CD14-positive monocyte (primary cell): Measurements from ENCODE around the gene TMEM109. TPM values are rescaled to one million over a fixed set of nuclear protein-coding genes. Genes with fewer than 3 reads are reported as not detected.

Experiments
- DNase-seq, 3 donors: peaks; one replicate each; pipeline ENCODE4 v3.0.0-alpha.2; 2011 to 2022
- H2AFZ ChIP-seq: 2 replicates; pipeline ENCODE4 v1.6.0; 2012; ENCODE audit warnings: mild to moderate bottlenecking, low read depth, low read length, inconsistent platforms; ENCODE audit not compliant: insufficient read depth, poor library complexity, severe bottlenecking
- H3K27ac ChIP-seq, 2 donors: 1 replicate in 1 of 2; 2 replicates in 1 of 2; pipeline ENCODE4 v1.5.1; 2012 to 2013; ENCODE audit warnings: low read length in 2 of 2, control low read depth in 1 of 2, inconsistent platforms in 1 of 2, low read depth in 1 of 2, mild to moderate bottlenecking in 1 of 2
- H3K27me3 ChIP-seq, 2 donors: one replicate each; pipeline versions ENCODE4 v1.6.0 to v1.6.1; 2011 to 2013; ENCODE audit warnings: low read length in 2 of 2; ENCODE audit not compliant: control insufficient read depth in 2 of 2, insufficient read depth in 2 of 2
- H3K36me3 ChIP-seq, 2 donors: replicated peaks in 1 of 2; 1 replicate in 1 of 2; 2 replicates in 1 of 2; pipeline versions ENCODE4 v1.5.1 to v1.6.1; 2012 to 2013; ENCODE audit warnings: low read length in 2 of 2, control low read depth in 1 of 2, inconsistent platforms in 1 of 2, mild to moderate bottlenecking in 1 of 2; ENCODE audit not compliant: insufficient read depth in 2 of 2, control insufficient read depth in 1 of 2
- H3K4me1 ChIP-seq, 2 donors: 1 replicate in 1 of 2; 2 replicates in 1 of 2; pipeline versions ENCODE4 v1.5.1 to v1.6.1; 2012 to 2013; ENCODE audit warnings: low read length in 2 of 2, control low read depth in 1 of 2, inconsistent platforms in 1 of 2, mild to moderate bottlenecking in 1 of 2, moderate library complexity in 1 of 2; ENCODE audit not compliant: insufficient read depth in 2 of 2, control insufficient read depth in 1 of 2
- H3K4me2 ChIP-seq: replicated peaks from 2 replicates; pipeline ENCODE3; 2012; ENCODE audit warnings: low read length, moderate library complexity, mild to moderate bottlenecking; ENCODE audit not compliant: poor library complexity, severe bottlenecking; ENCODE audit errors: extremely low read depth
- H3K4me3 ChIP-seq, 3 experiments: fragments of 200-600 bp in 1 of 3; sonication (generic) in 1 of 3; replicated peaks in 1 of 3; 1 replicate in 2 of 3; 2 replicates in 1 of 3; pipeline ENCODE4 v1.5.1; 2011 to 2013; ENCODE audit warnings: low read length in 3 of 3, mild to moderate bottlenecking in 3 of 3, control low read depth in 2 of 3, low read depth in 2 of 3, inconsistent platforms in 1 of 3, moderate library complexity in 1 of 3
- H3K79me2 ChIP-seq: 2 replicates; pipeline ENCODE4 v1.6.0; 2012; ENCODE audit warnings: mild to moderate bottlenecking, control low read depth, inconsistent platforms, low read length, moderate library complexity; ENCODE audit not compliant: insufficient read depth
- H3K9ac ChIP-seq: 2 replicates; pipeline ENCODE4 v1.6.0; 2017; ENCODE audit warnings: low read length, mild to moderate bottlenecking; ENCODE audit not compliant: insufficient read depth, poor library complexity, severe bottlenecking
- H3K9me3 ChIP-seq, 2 donors: replicated peaks in 1 of 2; 1 replicate in 1 of 2; 2 replicates in 1 of 2; pipeline versions ENCODE4 v1.5.1 to v1.6.1; 2012 to 2013; ENCODE audit warnings: low read length in 2 of 2, control low read depth in 1 of 2; ENCODE audit not compliant: control insufficient read depth in 1 of 2, insufficient read depth in 1 of 2
- H4K20me1 ChIP-seq: 2 replicates; pipeline ENCODE4 v1.6.0; 2012; ENCODE audit warnings: mild to moderate bottlenecking, low read length, control low read depth, moderate library complexity; ENCODE audit not compliant: insufficient read depth
- H3K27ac Mint-ChIP-seq, 7 donors: one replicate each; pipeline ENCODE4 v1.8.0; 2020; ENCODE audit warnings: mild to moderate bottlenecking in 7 of 7, mixed read lengths in 7 of 7, moderate library complexity in 6 of 7, inconsistent platforms in 2 of 7
- H3K27me3 Mint-ChIP-seq, 3 donors: one replicate each; pipeline ENCODE4 v1.8.0; 2021 to 2022; ENCODE audit warnings: low read depth in 3 of 3, mild to moderate bottlenecking in 3 of 3, mixed read lengths in 3 of 3, moderate library complexity in 3 of 3, inconsistent platforms in 1 of 3
- H3K36me3 Mint-ChIP-seq, 2 donors: one replicate each; pipeline ENCODE4 v1.8.0; 2020; ENCODE audit warnings: mixed read lengths in 2 of 2, inconsistent platforms in 1 of 2, mild to moderate bottlenecking in 1 of 2
- H3K4me1 Mint-ChIP-seq: one replicate; pipeline ENCODE4 v1.8.0; 2020; ENCODE audit warnings: mild to moderate bottlenecking, mixed read lengths
- H3K4me3 Mint-ChIP-seq, 2 donors: one replicate each; pipeline ENCODE4 v1.8.0; 2020; ENCODE audit warnings: mild to moderate bottlenecking in 2 of 2, mixed read lengths in 2 of 2, moderate library complexity in 1 of 2
- H3K9me3 Mint-ChIP-seq, 7 donors: one replicate each; pipeline ENCODE4 v1.8.0; 2020 to 2022; ENCODE audit warnings: mixed read lengths in 7 of 7, mild to moderate bottlenecking in 6 of 7, moderate library complexity in 6 of 7, inconsistent platforms in 2 of 7
- CTCF ChIP-seq: fragments of 200-600 bp; IDR thresholded peaks from one replicate; pipeline ENCODE4 v1.8.0; 2022; ENCODE audit warnings: antibody characterized with exemption, mild to moderate bottlenecking
- WGBS: methylation state at CpG from one replicate; pipeline ENCODE4 v1.1.5; 2013; ENCODE audit warnings: missing lambda C conversion rate; ENCODE audit not compliant: insufficient coverage; 5-methylcytosine and 5-hydroxymethylcytosine counted together
- intact Hi-C, 2 donors: fragments of 100-400 bp; cut with micrococcal nuclease; formaldehyde crosslinking; loops; one replicate each; pipeline versions ENCODE4 v1.15.0 to v1.15.1; 2023
- polyA plus RNA-seq, 3 donors: library from polyadenylated mRNA; depleted of rRNA in 1 of 3; unstranded in 2 of 3; stranded (reverse) in 1 of 3; fragments of 300-500 nt in 2 of 3; fragments of >200 nt in 1 of 3; fragmentation: Illumina TruSeq in 2 of 3; gene quantifications; 1 replicate in 2 of 3; 2 replicates in 1 of 3; pipeline ENCODE4 v1.2.3, GENCODE V29; 2012 to 2021

The TMEM109 gene
- polyA plus RNA-seq, 3 donors: 22.7 to 112 (median 110) TPM

DNA sequence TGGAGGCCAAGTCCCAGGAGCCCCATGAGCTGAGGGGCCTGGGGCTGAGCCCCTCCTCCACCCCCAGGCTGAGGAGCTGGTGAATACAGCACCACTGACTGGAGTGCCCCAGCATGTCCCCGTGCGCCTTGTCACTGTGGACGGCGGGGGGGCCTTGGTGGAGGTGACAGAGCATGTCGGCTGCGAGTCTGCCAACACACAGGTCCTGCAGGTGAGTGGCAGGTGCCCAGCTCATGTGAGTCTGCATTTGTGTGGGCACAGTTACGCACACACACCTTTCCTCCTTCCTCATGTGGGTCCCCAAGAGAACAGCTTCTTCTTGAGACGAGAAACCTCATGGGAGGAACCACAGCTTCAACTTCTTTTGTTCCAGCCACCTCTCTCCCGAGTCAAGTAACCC lies 18.0 kb downstream of the TMEM109 start:
- H2AFZ ChIP-seq: no peak overlapping the region
- peak overlapping the region in 1 of 2 donors; percentile 28 for H3K4me3 Mint-ChIP-seq
- H3K27me3 ChIP-seq: peaks cover 0 to 16% of the 10 kb centered on the region in 2 donors
- no peak for DNase-seq
- intact Hi-C loops: no loop called here
- no peak for TF ChIP-seq CTCF
- H3K36me3 Mint-ChIP-seq: peaks cover 4 to 8% of the 10 kb centered on the region in 2 donors
- no peak overlapping the region for H3K27ac ChIP-seq
- no peak overlapping the region for H3K4me3 ChIP-seq
- 86% methylated on average over 7 of the region's 9 CpGs for WGBS
- H3K9ac ChIP-seq: no peak overlapping the region
- peaks cover 28 to 38% (median 37%) of the 10 kb centered on the region in 3 donors for H3K27me3 Mint-ChIP-seq
- H3K9me3 Mint-ChIP-seq: peaks cover 0 to 2% (median 0%) of the 10 kb centered on the region in 7 donors
- peaks cover 5 to 9% of the 10 kb centered on the region in 2 donors for H3K36me3 ChIP-seq
- H3K4me2 ChIP-seq: no peak overlapping the region
- no peaks in the 10 kb centered on the region for H3K9me3 ChIP-seq
- peaks cover 5% of the 10 kb centered on the region for H3K4me1 Mint-ChIP-seq
- no peak overlapping the region for H3K27ac Mint-ChIP-seq
- peaks cover 30% of the 10 kb centered on the region for H4K20me1 ChIP-seq
- no peaks in the 10 kb centered on the region for H3K4me1 ChIP-seq
- no peaks in the 10 kb centered on the region for H3K79me2 ChIP-seq

- Histone ChIP-seq H4K20me1 (peaks cover 38% of the 10 kb centered on the region), H3K27me3 (peaks cover 0 to 10% of the 10 kb centered on the region in 2 donors), H3K9ac (no peak overlapping the region), H3K27ac (no peak overlapping the region), H3K36me3 (peaks cover 13 to 15% of the 10 kb centered on the region in 2 donors), H3K4me1 (no peaks in the 10 kb centered on the region), H3K9me3 (no peaks in the 10 kb centered on the region), H3K4me3 (no peak overlapping the region), H3K79me2 (no peaks in the 10 kb centered on the region), H2AFZ (no peak overlapping the region), H3K4me2 (no peak overlapping the region)
- no peak for TF ChIP-seq CTCF
- Mint-ChIP-seq H3K4me1 (peaks cover 5% of the 10 kb centered on the region), H3K4me3 (no peak overlapping the region), H3K9me3 (peaks cover 0 to 2% (median 0%) of the 10 kb centered on the region in 7 donors), H3K27me3 (peaks cover 23 to 29% (median 29%) of the 10 kb centered on the region in 3 donors), H3K27ac (no peak overlapping the region), H3K36me3 (peaks cover 12 to 16% of the 10 kb centered on the region in 2 donors)
- 80% methylated on average over 1 of the region's 5 CpGs for WGBS
- DNase-seq: peak in 1 of 3 donors; percentile 26
- intact Hi-C loops: no loop called here
Observed at GRCh38 chr11:60932605-60933356, 18.8 kb downstream of the TMEM109 start.
